Neural progenitor cell (in vitro differentiated cells): ENCODE data around the gene AP5Z1. TPM values are rescaled to one million over a fixed set of nuclear protein-coding genes. Genes with fewer than 3 reads are reported as not detected.

Source experiments
- DNase-seq: peaks from one replicate; pipeline ENCODE4 v3.0.0-alpha.2; 2016; ENCODE audit warnings: low spot score
- H2AFZ ChIP-seq: fragments of 200-600 bp; sonication (generic); replicated peaks from 2 replicates; pipeline ENCODE4 v1.6.1; 2016; ENCODE audit warnings: antibody characterized with exemption
- H3F3A ChIP-seq: fragments of 200-600 bp; sonication (generic); 2 replicates; pipeline ENCODE4 v1.6.1; 2016; ENCODE audit warnings: antibody characterized with exemption, low read depth
- H3K27ac ChIP-seq: fragments of 200-600 bp; sonication (generic); 2 replicates; pipeline ENCODE4 v1.5.1; 2016; ENCODE audit warnings: mild to moderate bottlenecking
- H3K27me3 ChIP-seq: fragments of 200-600 bp; sonication (generic); 2 replicates; pipeline ENCODE4 v1.6.1; 2016; ENCODE audit warnings: mild to moderate bottlenecking, moderate library complexity
- H3K36me3 ChIP-seq: fragments of 200-600 bp; sonication (generic); 2 replicates; pipeline ENCODE4 v1.5.1; 2016
- H3K4me1 ChIP-seq: fragments of 200-600 bp; sonication (generic); 2 replicates; pipeline ENCODE4 v1.6.1; 2016; ENCODE audit warnings: mixed run types
- H3K4me2 ChIP-seq: fragments of 200-600 bp; sonication (generic); 2 replicates; pipeline ENCODE4 v1.6.1; 2016
- H3K4me3 ChIP-seq: fragments of 200-600 bp; sonication (generic); 2 replicates; pipeline ENCODE4 v1.5.1; 2016
- H3K79me2 ChIP-seq: fragments of 200-600 bp; sonication (generic); 2 replicates; pipeline ENCODE4 v1.6.1; 2016; ENCODE audit warnings: low read depth
- H3K9ac ChIP-seq: fragments of 200-600 bp; sonication (generic); 2 replicates; pipeline ENCODE4 v1.6.1; 2016
- H3K9me3 ChIP-seq: fragments of 200-600 bp; sonication (generic); 2 replicates; pipeline ENCODE4 v1.5.1; 2016; ENCODE audit warnings: low read depth
- H4K20me1 ChIP-seq: fragments of 200-600 bp; sonication (generic); 2 replicates; pipeline ENCODE4 v1.6.1; 2016; ENCODE audit warnings: low read depth
- H3K27ac Mint-ChIP-seq: 3 replicates; pipeline ENCODE4 v1.8.0; 2021; ENCODE audit warnings: mixed read lengths
- H3K27me3 Mint-ChIP-seq: 2 replicates; pipeline ENCODE4 v1.8.0; 2022; ENCODE audit warnings: low read depth, mild to moderate bottlenecking, inconsistent platforms, moderate library complexity, mixed read lengths; ENCODE audit not compliant: insufficient read depth
- H3K36me3 Mint-ChIP-seq: 3 replicates; pipeline ENCODE4 v1.8.0; 2021; ENCODE audit warnings: mixed read lengths
- H3K4me1 Mint-ChIP-seq: 3 replicates; pipeline ENCODE4 v1.8.0; 2021; ENCODE audit warnings: mixed read lengths
- H3K4me3 Mint-ChIP-seq: 3 replicates; pipeline ENCODE4 v1.8.0; 2021; ENCODE audit warnings: mild to moderate bottlenecking, moderate library complexity, mixed read lengths
- H3K9me3 Mint-ChIP-seq: 3 replicates; pipeline ENCODE4 v1.8.0; 2020; ENCODE audit warnings: mixed read lengths
- CTCF ChIP-seq: fragments of 200-600 bp; sonication (generic); IDR thresholded peaks from 2 replicates; pipeline ENCODE4 v1.5.1; 2017; ENCODE audit warnings: antibody characterized with exemption, mild to moderate bottlenecking
- EZH2 ChIP-seq: fragments of 200-600 bp; sonication (generic); IDR thresholded peaks from 2 replicates; pipeline ENCODE4 v1.6.1; 2017; ENCODE audit warnings: antibody characterized with exemption, mild to moderate bottlenecking, moderate library complexity
- EZH2phosphoT487 ChIP-seq: fragments of 200-600 bp; sonication (generic); IDR thresholded peaks from 2 replicates; pipeline ENCODE4 v1.6.1; 2017; ENCODE audit warnings: antibody characterized with exemption
- total RNA-seq: library from RNA; depleted of rRNA; stranded (reverse); fragments of >200 nt; gene quantifications from 2 replicates; pipeline ENCODE4 v1.2.3, GENCODE V29; 2015; ENCODE audit warnings: low replicate concordance

The AP5Z1 gene
- total RNA-seq, 1 donor from 2014 or later: 8.3 TPM

- Mint-ChIP-seq H3K27ac (no peak overlapping the region), H3K4me3 (no peak overlapping the region), H3K27me3 (peaks cover 6% of the 10 kb centered on the region), H3K9me3 (no peaks in the 10 kb centered on the region), H3K4me1 (peaks cover 15% of the 10 kb centered on the region), H3K36me3 (no peaks in the 10 kb centered on the region)
- Histone ChIP-seq H3K27me3 (no peaks in the 10 kb centered on the region), H3K4me2 (no peak overlapping the region), H3K79me2 (peaks cover 12% of the 10 kb centered on the region), H3K36me3 (no peaks in the 10 kb centered on the region), H3K9me3 (no peaks in the 10 kb centered on the region), H2AFZ (no peak overlapping the region), H3K27ac (no peak overlapping the region), H4K20me1 (no peaks in the 10 kb centered on the region), H3K4me3 (no peak overlapping the region), H3F3A (no peaks in the 10 kb centered on the region), H3K4me1 (peaks cover 5% of the 10 kb centered on the region), H3K9ac (no peak overlapping the region)
- no peak for TF ChIP-seq CTCF
- no peak for TF ChIP-seq EZH2phosphoT487
- no peak for TF ChIP-seq EZH2
- no peak for DNase-seq
Measured at GRCh38 chr7:4771737-4772136, 3.7 kb upstream of the AP5Z1 start.

- no peak overlapping the region for H3K4me3 Mint-ChIP-seq
- H3K4me2 ChIP-seq: no peak overlapping the region
- no peak overlapping the region for H3K9ac ChIP-seq
- DNase-seq: no peak
- H3K4me3 ChIP-seq: no peak overlapping the region
- H3K79me2 ChIP-seq: peaks cover 16% of the 10 kb centered on the region
- peak overlapping the region; percentile 73 for H3K27ac Mint-ChIP-seq
- peaks cover 5% of the 10 kb centered on the region for H3K4me1 ChIP-seq
- H4K20me1 ChIP-seq: no peaks in the 10 kb centered on the region
- no peaks in the 10 kb centered on the region for H3K9me3 ChIP-seq
- H3K27me3 Mint-ChIP-seq: peaks cover 6% of the 10 kb centered on the region
- H3K36me3 Mint-ChIP-seq: no peaks in the 10 kb centered on the region
- H3K9me3 Mint-ChIP-seq: no peaks in the 10 kb centered on the region
- H3F3A ChIP-seq: no peaks in the 10 kb centered on the region
- H3K27ac ChIP-seq: no peak overlapping the region
- H3K27me3 ChIP-seq: no peaks in the 10 kb centered on the region
- no peak overlapping the region for H2AFZ ChIP-seq
- H3K4me1 Mint-ChIP-seq: peaks cover 18% of the 10 kb centered on the region
- H3K36me3 ChIP-seq: no peaks in the 10 kb centered on the region
- TF ChIP-seq CTCF: no peak
- no peak for TF ChIP-seq EZH2
- no peak for TF ChIP-seq EZH2phosphoT487
Measured at GRCh38 chr7:4772306-4772705, 3.1 kb upstream of the AP5Z1 start.

GRCh38 chr7:4774007-4774406, 1.4 kb upstream of the AP5Z1 start:
- Mint-ChIP-seq H3K36me3 (no peaks in the 10 kb centered on the region), H3K4me1 (peaks cover 18% of the 10 kb centered on the region), H3K4me3 (peak overlapping the region; percentile 98), H3K9me3 (no peaks in the 10 kb centered on the region), H3K27ac (no peak overlapping the region), H3K27me3 (peaks cover 4% of the 10 kb centered on the region)
- no peaks in the 10 kb centered on the region for H4K20me1 ChIP-seq
- no peak overlapping the region for H2AFZ ChIP-seq
- H3K4me1 ChIP-seq: peaks cover 5% of the 10 kb centered on the region
- DNase-seq: no peak
- H3K4me3 ChIP-seq: no peak overlapping the region
- H3K27ac ChIP-seq: no peak overlapping the region
- H3K4me2 ChIP-seq: peak overlapping the region; percentile 92
- H3K27me3 ChIP-seq: no peaks in the 10 kb centered on the region
- H3K9me3 ChIP-seq: no peaks in the 10 kb centered on the region
- H3K79me2 ChIP-seq: peaks cover 16% of the 10 kb centered on the region
- no peak overlapping the region for H3K9ac ChIP-seq
- H3F3A ChIP-seq: peaks cover 4% of the 10 kb centered on the region
- no peak for TF ChIP-seq EZH2
- no peak for TF ChIP-seq CTCF
- no peak for TF ChIP-seq EZH2phosphoT487
- no peaks in the 10 kb centered on the region for H3K36me3 ChIP-seq
